ENCODE measurements around the gene ELAVL3.
"Not testable (repeated sequence)": the region's sequence is repeated elsewhere in the genome, so short reads cannot be mapped to it uniquely, and the experiment has no call there.

DNA sequence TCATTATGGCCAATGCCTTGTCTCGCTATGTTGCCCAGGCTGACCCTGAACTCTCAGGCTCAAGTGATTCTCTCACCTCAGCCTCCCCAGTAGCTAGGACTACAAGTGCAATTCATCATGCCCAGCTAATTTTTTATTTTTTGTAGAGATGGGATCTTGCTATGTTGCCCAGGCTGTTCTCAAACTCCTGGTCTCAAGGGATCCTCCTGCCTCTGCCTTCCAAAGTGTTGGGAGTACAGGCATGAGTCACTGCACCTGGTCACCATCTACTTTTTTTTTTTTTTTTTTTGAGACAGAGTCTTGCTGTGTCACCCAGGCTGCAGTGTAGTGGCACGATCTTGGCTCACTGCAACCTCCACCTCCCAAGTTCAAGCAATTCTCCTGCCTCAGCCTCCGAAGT, 5.5 kb downstream of the ELAVL3 start:
- TF ChIP-seq RELA (CRISPR knock-in tag; IDR thresholded peaks at IDR 0.05; ENCODE audit: borderline replicate concordance); ZNF121 (CRISPR knock-in tag; IDR thresholded peaks at IDR 0.05): not testable (repeated sequence)
- TF ChIP-seq, protein P1, sequence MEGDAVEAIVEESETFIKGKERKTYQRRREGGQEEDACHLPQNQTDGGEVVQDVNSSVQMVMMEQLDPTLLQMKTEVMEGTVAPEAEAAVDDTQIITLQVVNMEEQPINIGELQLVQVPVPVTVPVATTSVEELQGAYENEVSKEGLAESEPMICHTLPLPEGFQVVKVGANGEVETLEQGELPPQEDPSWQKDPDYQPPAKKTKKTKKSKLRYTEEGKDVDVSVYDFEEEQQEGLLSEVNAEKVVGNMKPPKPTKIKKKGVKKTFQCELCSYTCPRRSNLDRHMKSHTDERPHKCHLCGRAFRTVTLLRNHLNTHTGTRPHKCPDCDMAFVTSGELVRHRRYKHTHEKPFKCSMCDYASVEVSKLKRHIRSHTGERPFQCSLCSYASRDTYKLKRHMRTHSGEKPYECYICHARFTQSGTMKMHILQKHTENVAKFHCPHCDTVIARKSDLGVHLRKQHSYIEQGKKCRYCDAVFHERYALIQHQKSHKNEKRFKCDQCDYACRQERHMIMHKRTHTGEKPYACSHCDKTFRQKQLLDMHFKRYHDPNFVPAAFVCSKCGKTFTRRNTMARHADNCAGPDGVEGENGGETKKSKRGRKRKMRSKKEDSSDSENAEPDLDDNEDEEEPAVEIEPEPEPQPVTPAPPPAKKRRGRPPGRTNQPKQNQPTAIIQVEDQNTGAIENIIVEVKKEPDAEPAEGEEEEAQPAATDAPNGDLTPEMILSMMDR (IDR thresholded peaks at IDR 0.05) = not testable (repeated sequence)
- TF ChIP-seq, protein P2, sequence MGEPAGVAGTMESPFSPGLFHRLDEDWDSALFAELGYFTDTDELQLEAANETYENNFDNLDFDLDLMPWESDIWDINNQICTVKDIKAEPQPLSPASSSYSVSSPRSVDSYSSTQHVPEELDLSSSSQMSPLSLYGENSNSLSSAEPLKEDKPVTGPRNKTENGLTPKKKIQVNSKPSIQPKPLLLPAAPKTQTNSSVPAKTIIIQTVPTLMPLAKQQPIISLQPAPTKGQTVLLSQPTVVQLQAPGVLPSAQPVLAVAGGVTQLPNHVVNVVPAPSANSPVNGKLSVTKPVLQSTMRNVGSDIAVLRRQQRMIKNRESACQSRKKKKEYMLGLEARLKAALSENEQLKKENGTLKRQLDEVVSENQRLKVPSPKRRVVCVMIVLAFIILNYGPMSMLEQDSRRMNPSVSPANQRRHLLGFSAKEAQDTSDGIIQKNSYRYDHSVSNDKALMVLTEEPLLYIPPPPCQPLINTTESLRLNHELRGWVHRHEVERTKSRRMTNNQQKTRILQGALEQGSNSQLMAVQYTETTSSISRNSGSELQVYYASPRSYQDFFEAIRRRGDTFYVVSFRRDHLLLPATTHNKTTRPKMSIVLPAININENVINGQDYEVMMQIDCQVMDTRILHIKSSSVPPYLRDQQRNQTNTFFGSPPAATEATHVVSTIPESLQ (CRISPR knock-in tag; IDR thresholded peaks at IDR 0.05) = not testable (repeated sequence)

Data from WTC11 (cell line).